ENCODE measurements around the gene DIRAS1.
A peak's percentile ranks its signal among the peaks of the same experiment; 100 is the strongest.

The DIRAS1 gene, protein sequence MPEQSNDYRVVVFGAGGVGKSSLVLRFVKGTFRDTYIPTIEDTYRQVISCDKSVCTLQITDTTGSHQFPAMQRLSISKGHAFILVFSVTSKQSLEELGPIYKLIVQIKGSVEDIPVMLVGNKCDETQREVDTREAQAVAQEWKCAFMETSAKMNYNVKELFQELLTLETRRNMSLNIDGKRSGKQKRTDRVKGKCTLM

DNA sequence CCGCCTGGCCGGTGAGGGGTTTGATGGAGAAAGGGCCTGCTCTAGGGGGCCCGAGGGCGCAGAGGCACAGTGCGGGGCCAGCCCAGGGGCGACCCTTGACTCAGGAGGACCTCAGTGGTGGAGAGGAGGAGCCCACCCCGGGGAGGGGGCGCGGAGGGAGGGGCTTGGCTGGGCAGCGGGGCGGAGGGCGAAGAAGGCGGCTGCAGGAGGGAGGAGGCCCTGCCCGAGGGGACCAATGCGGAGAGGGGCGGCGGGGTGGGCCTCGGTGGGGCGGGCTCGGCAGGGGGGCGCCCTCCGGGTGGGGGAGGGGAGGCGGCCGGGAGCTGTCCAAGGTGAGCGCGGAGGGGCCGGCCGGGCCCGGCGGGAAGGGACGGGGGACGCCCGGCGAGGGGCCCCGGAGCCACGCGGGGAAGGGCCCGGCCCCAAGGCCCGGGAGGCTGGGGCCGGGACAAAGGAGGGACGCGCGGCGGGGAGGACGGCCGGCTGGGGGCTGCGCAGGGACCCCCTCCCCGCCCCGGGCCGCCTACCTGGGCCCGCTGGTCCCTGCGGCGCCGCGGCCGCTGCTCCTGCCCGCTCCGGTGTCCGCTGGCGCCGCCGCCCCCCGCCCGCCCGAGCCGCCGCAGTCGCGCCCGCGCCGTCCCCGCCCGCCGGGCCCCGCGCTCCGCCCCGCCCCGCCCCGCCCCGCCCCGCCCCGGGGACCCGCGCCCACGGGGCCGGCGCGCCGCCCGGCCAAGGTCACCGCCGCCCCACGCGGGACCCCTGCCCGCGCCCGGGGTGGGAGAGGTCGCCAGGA is at the start of gene DIRAS1:
Gene DIRAS1 (minus strand): TSS at position 596 of the 793 bp plus-strand sequence. CDS start 3,566 bp downstream, outside the sequence.
- no peak for DNase-seq (ENCODE audit: low spot score)
- peaks cover under 1% of the 10 kb centered on the region for H3K9me3 Mint-ChIP-seq
- H3K27me3 Mint-ChIP-seq (ENCODE audit: low read depth) = peaks cover 24% of the 10 kb centered on the region
- peaks cover 2% of the 10 kb centered on the region for H3K4me1 Mint-ChIP-seq (ENCODE audit: low read depth)
- peak within 1 kb of the TSS; percentile 9 for H3K4me3 Mint-ChIP-seq
- H3K36me3 Mint-ChIP-seq (ENCODE audit: low read depth) = peaks cover under 1% of the 10 kb centered on the region
- no peak within 1 kb of the TSS for H3K27ac Mint-ChIP-seq

DNA sequence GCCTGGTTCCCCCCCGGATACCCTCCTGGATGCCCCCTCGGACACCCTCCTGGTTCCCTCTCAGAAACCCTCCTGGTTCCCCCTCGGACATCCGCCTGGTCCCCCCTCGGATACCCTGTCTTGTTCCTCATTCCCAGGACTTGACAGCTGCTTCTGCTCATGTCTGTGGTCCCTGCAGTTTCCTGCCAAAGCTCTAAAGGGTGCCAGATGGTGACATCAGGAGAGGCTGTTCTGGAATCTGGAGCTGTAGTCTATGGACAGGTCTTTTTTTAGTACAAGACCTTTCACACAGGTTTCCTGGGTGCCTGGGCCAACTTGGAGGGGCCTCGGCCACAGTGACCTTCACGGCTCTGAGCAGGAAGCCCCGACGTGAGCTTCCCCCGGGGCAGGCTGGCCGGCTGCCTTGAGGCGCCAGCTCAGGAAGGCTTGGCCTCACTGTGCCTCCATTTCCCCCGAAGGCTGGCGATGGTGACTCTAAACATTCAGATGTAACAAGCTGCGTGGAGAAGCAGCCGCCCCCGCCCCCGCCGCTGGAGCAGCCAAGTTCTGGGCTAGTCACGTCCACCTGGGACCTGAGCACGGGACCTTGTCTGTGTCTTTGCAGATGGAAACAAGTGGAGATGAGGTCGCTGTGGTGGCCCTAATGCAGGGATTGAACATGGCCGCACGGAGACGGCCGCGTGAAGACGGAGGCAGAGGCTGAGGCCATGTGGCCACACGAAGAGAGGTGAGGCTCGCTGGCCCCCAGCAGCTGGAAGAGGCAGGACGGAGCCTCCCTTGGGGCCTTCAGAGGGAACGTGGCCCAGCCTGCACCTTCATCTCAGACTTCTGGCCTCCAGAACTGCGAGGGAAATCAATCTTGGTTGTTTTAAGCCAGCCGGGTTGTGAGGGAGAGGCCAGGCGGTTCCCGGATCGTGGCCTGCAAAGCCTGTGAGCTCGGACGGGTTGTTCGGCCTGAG is 49.2 kb upstream of the DIRAS1 start:
- peaks cover 8% of the 10 kb centered on the region for H3K4me1 Mint-ChIP-seq (ENCODE audit: low read depth)
- DNase-seq (ENCODE audit: low spot score) = no peak
- no peak overlapping the region for H3K4me3 Mint-ChIP-seq
- no peaks in the 10 kb centered on the region for H3K27me3 Mint-ChIP-seq (ENCODE audit: low read depth)
- peaks cover 7% of the 10 kb centered on the region for H3K36me3 Mint-ChIP-seq (ENCODE audit: low read depth)
- no peaks in the 10 kb centered on the region for H3K9me3 Mint-ChIP-seq
- H3K27ac Mint-ChIP-seq = no peak overlapping the region

DNA sequence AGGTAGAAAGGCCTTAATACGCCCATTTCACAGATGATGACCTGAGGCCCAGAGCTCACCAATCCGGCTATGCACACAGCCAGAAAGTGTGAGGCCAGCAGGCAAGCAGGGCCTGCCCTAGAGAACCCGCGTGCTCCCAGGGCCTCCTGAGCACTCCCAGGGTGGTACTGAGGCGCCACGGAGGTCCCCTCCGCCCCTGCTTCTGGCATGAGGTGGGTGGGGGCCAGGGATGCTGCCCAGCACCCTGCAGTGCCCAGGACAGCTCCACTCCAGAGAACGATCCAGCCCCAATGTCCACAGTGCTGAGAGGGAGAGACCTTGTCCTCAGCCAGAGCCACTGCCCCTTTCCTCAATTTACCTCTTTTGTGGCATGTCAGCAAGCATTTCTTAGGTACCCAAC is 48.0 kb upstream of the DIRAS1 start:
- Mint-ChIP-seq H3K36me3 (ENCODE audit: low read depth) (peaks cover 5% of the 10 kb centered on the region), H3K9me3 (no peaks in the 10 kb centered on the region), H3K27me3 (ENCODE audit: low read depth) (no peaks in the 10 kb centered on the region), H3K27ac (no peak overlapping the region), H3K4me3 (no peak overlapping the region), H3K4me1 (ENCODE audit: low read depth) (no peaks in the 10 kb centered on the region)
- DNase-seq (ENCODE audit: low spot score) = no peak

DNA sequence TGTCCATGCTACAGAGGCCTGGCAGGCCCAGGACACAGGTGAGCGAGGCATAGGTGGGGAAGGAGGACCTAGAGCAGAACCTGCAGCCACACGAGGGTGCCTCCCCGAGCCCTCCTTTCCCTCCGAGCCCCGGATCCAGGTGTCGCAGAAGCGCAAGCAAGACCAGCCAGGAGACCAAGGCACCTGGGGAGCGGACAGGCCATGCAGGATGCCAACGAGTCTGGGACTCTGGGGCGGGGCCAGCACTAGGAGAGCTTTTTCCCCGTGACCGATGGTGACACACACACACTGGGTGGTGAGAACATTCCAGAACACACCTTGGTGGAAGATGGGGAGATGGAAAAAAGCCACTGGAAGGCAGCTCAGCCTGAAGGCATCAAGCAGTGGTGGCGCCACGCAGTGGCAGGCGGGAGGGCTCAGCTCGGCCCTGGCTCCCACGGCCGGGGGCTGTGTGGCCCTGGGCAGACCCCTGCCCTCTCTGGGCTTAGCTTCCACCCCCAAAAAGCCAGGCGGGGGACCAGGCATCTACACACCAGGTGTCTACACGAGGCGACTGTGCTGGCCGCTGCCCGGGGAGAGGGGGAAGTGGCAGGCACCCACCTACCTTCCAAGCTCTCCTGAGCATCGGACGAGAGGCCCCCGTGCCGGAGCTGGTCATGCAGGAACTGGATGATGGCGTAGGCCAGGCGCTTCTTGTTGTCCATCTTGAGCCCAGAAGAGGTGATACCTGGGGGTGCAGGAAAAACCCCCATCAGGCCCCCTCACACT is 47.4 kb upstream of the DIRAS1 start:
- Mint-ChIP-seq H3K27me3 (ENCODE audit: low read depth) (no peaks in the 10 kb centered on the region), H3K27ac (no peak overlapping the region), H3K4me1 (ENCODE audit: low read depth) (no peaks in the 10 kb centered on the region), H3K4me3 (no peak overlapping the region), H3K36me3 (ENCODE audit: low read depth) (peaks cover 5% of the 10 kb centered on the region), H3K9me3 (no peaks in the 10 kb centered on the region)
- DNase-seq (ENCODE audit: low spot score) = no peak

DNA sequence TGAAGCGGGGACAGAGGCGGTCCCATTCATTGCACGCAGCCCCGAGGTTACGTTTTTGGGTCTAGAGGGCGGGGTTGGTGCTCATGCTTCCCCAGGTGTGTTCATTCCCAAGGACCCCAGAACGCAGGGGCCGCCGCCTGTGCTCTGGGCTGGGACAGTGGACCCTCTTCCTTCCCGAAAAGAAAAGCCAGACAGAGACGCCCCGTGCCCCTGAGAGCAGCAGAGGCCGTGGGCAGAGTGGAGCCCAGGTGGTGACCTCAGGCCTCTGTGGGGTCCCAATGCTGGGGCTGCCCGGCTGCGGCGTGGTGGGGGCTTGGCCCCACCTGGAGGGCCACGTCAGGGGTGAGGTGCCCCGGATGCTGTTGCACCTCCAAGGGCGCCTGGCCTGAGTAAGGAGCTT is 46.5 kb upstream of the DIRAS1 start:
- H3K27ac Mint-ChIP-seq = no peak overlapping the region
- H3K36me3 Mint-ChIP-seq (ENCODE audit: low read depth) = peaks cover 8% of the 10 kb centered on the region

DNA sequence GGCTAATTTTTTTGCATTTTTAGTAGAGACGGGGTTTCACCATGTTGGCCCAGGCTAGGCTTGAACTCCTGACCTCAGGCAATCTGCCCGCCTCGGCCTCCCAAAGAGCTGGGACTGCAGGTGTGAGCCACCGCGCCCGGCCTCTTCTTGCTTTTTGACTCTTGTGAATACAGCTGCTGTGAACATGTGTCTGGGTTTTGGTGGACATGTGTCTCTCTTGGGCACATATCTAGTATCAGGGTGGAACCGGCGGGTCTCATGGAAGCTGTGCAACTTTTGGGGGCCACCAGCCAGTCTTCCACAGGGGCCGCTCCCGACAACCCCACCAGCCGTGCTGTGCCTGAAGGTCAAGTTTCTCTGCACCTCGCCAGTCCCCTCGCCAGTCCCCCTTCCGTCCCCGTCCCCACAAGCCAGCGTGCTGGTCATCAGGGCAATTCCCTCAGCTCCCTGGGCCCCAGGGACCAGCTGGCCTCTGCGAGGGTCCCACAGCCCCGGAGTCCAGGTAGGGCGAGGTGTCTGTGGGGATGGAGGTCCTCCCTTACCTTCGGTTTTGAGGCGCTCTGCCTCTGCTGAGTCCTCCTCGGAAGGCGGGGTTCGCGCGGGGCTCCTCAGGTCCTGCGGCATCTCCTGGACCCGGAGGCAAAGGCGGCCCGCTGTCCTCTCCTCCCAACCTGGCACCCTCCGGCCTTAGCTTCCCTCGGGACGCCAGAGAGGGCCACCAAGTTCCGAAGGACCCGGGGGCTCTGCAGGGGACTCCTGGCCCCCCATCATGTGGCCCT is 45.6 kb upstream of the DIRAS1 start:
- H3K27ac Mint-ChIP-seq = no peak overlapping the region
- DNase-seq (ENCODE audit: low spot score) = no peak
- H3K4me3 Mint-ChIP-seq = no peak overlapping the region
- H3K4me1 Mint-ChIP-seq (ENCODE audit: low read depth) = no peaks in the 10 kb centered on the region
- H3K27me3 Mint-ChIP-seq (ENCODE audit: low read depth) = no peaks in the 10 kb centered on the region
- no peaks in the 10 kb centered on the region for H3K9me3 Mint-ChIP-seq
- H3K36me3 Mint-ChIP-seq (ENCODE audit: low read depth) = peaks cover 10% of the 10 kb centered on the region

More for the DNA sequence above, 46.5 kb upstream of the DIRAS1 start:
- Mint-ChIP-seq H3K4me3 (no peak overlapping the region), H3K4me1 (ENCODE audit: low read depth) (no peaks in the 10 kb centered on the region), H3K27me3 (ENCODE audit: low read depth) (no peaks in the 10 kb centered on the region), H3K9me3 (no peaks in the 10 kb centered on the region)
- no peak for DNase-seq (ENCODE audit: low spot score)

DNA sequence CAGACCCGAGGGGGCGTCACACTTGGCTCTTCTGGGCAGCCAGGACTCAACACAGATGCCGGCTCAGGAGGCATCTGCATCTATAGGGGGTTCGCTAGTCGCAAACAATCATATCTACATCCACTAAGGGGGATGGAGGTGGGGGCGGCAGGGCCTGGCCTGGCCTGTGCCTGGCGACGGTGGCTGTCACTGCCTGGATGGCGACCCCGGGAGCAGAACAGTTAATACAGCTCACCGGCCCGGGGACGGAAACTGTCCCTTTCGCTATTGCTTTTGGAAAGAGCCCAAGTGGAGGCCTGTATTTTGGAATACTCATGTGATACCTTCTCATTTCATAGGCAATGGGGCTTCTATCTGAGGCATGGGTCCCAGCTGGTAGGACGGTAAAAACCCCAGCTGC is 44.2 kb upstream of the DIRAS1 start:
- H3K27me3 Mint-ChIP-seq (ENCODE audit: low read depth) = no peaks in the 10 kb centered on the region
- H3K9me3 Mint-ChIP-seq = no peaks in the 10 kb centered on the region
- H3K27ac Mint-ChIP-seq = no peak overlapping the region
- peaks cover 13% of the 10 kb centered on the region for H3K36me3 Mint-ChIP-seq (ENCODE audit: low read depth)
- H3K4me1 Mint-ChIP-seq (ENCODE audit: low read depth) = no peaks in the 10 kb centered on the region
- no peak overlapping the region for H3K4me3 Mint-ChIP-seq
- DNase-seq (ENCODE audit: low spot score) = no peak

DNA sequence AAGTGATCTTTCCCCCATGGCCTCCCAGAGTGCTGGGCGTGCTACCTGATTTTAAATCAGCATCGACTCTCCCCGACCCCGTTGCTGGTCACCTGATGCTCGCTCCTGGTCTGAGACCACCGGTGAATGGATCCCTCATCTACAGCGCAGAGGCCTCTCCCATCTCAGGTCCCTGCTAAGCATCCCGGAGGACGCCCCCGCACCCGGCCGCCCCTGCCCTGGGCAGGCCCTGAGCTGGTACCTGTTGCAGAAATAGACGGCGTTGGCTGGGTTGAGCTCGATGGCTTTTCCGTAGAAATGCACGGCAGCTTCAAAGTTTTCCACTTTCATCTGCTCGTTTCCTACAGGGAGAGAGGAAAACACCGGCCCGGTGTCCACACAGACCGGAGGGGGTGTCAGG is 43.8 kb upstream of the DIRAS1 start:
- DNase-seq (ENCODE audit: low spot score) = no peak

DNA sequence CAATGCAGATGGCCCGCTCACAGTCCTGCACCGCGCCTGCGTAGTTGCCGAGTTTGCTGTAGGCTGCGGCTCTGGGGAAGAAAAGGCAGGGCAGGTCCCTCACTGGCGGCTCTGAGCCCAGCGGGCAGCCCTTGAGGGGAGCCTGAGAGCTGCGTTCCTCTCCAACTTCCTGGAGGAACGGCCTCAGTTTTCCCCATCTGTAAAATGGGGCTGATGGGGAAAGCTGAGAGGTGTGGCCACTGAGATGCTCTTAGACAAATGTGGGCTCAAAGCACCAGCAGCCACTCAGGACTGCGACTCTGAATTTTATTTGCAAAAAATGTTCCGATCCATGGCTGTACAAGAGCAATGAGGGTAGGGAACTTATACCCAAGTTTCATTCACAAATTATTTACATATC is 42.5 kb upstream of the DIRAS1 start:
- Mint-ChIP-seq H3K4me3 (no peak overlapping the region), H3K9me3 (no peaks in the 10 kb centered on the region), H3K27ac (no peak overlapping the region)

More for the DNA sequence above, 43.8 kb upstream of the DIRAS1 start:
- H3K4me1 Mint-ChIP-seq (ENCODE audit: low read depth) = no peaks in the 10 kb centered on the region
- no peak overlapping the region for H3K27ac Mint-ChIP-seq
- H3K27me3 Mint-ChIP-seq (ENCODE audit: low read depth) = no peaks in the 10 kb centered on the region
- H3K4me3 Mint-ChIP-seq = no peak overlapping the region
- no peaks in the 10 kb centered on the region for H3K9me3 Mint-ChIP-seq
- H3K36me3 Mint-ChIP-seq (ENCODE audit: low read depth) = peaks cover 14% of the 10 kb centered on the region

DNA sequence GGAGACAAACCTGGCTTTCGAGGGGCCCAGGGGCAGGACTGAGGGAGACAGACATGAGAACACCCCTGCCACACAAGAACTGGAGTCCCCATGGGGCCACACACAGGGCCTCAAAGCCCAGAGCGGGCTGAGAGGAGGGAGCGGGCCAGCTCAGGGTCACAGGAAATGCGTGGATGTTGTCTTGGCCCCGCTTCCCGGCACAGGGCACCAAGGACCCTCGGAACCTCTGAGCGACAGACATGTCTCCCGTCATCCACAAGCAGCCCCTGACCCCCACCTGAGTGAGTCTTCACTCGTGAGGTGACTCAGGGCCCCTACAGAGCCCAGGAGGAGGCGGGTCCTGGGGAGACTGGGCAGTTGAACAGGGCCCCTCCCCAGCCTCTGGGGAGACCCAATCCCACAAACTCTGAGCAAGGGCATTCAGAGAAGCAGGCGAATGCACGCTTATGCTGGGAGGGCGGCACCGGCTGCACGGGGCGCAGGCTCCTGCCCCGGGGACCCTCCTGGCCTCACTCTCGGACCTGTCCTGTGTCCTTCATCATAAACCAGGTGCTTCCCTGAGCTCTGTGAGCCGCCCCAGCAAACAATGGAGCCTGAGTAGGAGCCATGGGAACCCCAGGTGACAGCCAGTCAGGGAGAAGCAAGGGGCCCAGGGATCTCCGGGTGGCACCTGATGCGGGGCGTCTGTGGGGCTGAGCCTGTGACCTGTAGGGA is 41.8 kb upstream of the DIRAS1 start:
- no peak overlapping the region for H3K4me3 Mint-ChIP-seq
- no peak for DNase-seq (ENCODE audit: low spot score)
- H3K9me3 Mint-ChIP-seq = no peaks in the 10 kb centered on the region
- no peaks in the 10 kb centered on the region for H3K4me1 Mint-ChIP-seq (ENCODE audit: low read depth)
- no peak overlapping the region for H3K27ac Mint-ChIP-seq
- no peaks in the 10 kb centered on the region for H3K27me3 Mint-ChIP-seq (ENCODE audit: low read depth)
- peaks cover 24% of the 10 kb centered on the region for H3K36me3 Mint-ChIP-seq (ENCODE audit: low read depth)

More for the DNA sequence above, 42.5 kb upstream of the DIRAS1 start:
- Mint-ChIP-seq H3K27me3 (ENCODE audit: low read depth) (no peaks in the 10 kb centered on the region), H3K4me1 (ENCODE audit: low read depth) (no peaks in the 10 kb centered on the region), H3K36me3 (ENCODE audit: low read depth) (peaks cover 21% of the 10 kb centered on the region)
- no peak for DNase-seq (ENCODE audit: low spot score)

DNA sequence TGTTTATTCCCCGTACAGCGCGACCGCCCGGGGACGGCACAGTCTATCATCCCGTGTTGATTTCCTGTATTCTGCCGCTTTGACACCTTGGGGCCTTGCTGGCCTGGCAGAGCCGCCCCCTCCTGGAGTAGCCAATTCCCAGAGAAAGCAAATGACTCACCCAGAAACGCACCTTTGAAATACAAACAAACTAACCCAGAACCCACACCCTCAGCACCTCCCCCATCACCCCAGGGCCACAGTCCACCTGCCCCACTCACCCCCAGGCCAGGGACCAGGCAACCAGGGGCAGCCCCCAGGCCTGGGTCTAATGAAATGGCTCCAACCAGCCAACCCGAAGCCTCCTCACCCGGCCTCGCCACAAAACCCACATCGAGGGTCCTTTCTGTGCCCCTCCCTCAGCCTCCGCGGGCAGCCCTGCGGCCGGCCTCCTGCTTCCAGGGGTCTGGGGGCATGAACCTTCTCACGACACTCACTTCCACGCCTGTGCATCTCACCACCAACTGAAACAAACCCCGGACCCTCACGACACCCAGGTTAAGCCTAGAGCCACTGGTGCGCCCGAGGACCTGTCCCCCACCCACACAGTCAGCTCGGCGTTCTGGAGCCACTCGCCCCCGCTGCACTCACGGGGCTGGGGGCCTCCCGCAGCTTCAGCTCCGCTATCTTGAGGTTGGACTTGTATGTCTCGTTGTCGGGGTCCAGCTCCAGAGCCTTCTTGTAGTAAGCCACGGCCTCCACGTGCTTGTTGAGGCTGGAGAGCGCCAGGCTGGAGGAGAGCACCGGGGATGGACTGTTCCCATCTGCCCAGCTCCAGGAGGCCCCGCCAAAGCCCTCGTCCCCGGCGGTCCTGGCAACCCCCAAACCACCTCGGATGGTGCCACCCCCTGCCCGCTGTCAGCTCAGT is 41.0 kb upstream of the DIRAS1 start:
- H3K36me3 Mint-ChIP-seq (ENCODE audit: low read depth) = peaks cover 26% of the 10 kb centered on the region
- H3K4me1 Mint-ChIP-seq (ENCODE audit: low read depth) = no peaks in the 10 kb centered on the region
- H3K27me3 Mint-ChIP-seq (ENCODE audit: low read depth) = no peaks in the 10 kb centered on the region
- no peak overlapping the region for H3K4me3 Mint-ChIP-seq
- DNase-seq (ENCODE audit: low spot score) = no peak
- H3K27ac Mint-ChIP-seq = no peak overlapping the region
- H3K9me3 Mint-ChIP-seq = no peaks in the 10 kb centered on the region

DNA sequence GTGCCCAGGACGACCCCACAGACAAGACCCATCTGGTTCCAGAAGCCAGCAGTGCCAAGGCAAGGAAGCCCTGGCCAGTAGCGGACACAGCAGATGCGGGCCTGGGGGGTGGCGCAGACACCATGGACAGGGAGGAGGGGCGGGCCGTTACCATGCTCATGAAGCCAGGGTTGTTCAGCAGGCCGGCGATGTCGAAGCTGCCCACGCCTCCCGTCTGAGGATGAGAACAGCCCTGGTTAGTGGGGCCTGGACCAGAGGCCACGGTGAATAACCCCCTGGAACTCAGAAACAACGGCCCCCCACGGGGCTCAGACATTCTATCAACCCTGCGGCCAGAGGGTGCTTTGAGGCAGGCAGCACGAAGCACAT is 40.1 kb upstream of the DIRAS1 start:
- no peaks in the 10 kb centered on the region for H3K9me3 Mint-ChIP-seq

More for the DNA sequence above, 40.1 kb upstream of the DIRAS1 start:
- H3K4me3 Mint-ChIP-seq = no peak overlapping the region
- H3K27ac Mint-ChIP-seq = no peak overlapping the region
- no peaks in the 10 kb centered on the region for H3K27me3 Mint-ChIP-seq (ENCODE audit: low read depth)
- no peaks in the 10 kb centered on the region for H3K4me1 Mint-ChIP-seq (ENCODE audit: low read depth)
- DNase-seq (ENCODE audit: low spot score) = no peak
- H3K36me3 Mint-ChIP-seq (ENCODE audit: low read depth) = peaks cover 24% of the 10 kb centered on the region

All from T-helper 2 cell treated with Interferon-gamma antibody and Interleukin-4, amounts not matched to agents 5 μg/mL and 100 μg/mL, for 36 hours (primary cell).